ENCODE results near the gene RAB41. TPM values are rescaled to one million over a fixed set of nuclear protein-coding genes. Genes with fewer than 3 reads are reported as not detected.

RAB41 gene
- polyA plus RNA-seq, 1 of the 3 experiments (the other 2 are of a cell fraction): not detected

DNA sequence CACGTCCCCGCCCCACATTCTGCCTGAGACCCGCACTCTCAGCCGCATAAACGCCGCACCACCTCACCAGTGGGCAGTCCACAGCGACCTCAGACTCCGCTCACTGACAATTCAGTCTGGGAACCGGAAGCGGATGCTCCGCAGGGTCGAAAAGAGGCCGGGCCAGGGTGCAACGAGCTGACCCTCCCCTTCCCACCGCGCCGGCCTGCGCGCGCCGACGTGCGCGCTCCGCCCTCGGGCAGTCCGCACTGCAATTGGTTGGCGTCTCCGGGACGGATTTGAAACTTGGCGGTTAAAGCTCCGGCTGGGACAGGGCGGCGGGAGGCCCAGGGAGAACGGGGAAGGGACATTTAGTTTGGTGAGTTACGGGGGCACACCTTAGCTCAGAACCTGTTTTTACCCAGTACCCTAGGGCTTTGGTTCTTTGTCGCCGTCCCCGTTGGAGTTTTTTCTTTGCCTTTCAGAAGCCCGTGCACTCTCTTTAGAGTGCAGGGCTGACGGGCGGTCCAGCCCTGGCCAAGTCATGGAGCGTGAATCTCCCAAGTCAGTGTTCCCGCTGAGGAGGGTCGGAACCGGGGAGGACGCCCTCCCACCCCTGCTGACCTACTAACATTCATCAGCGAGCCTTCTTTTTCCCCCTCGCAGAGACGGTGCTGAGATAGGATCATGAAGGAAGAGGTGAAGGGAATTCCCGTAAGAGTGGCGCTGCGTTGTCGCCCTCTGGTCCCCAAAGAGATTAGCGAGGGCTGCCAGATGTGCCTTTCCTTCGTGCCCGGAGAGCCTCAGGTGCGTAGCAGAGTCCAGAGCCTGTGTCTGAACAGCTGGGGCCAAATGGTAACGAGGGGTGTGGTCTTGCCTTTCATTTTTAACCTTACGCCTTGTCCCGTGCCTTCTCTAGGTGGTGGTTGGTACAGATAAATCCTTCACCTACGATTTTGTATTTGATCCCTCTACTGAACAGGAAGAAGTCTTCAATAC, 8.1 kb downstream of the RAB41 start, which contains the start of the genes KIF4A and PDZD11 (continued):
- TF ChIP-seq, protein P1, sequence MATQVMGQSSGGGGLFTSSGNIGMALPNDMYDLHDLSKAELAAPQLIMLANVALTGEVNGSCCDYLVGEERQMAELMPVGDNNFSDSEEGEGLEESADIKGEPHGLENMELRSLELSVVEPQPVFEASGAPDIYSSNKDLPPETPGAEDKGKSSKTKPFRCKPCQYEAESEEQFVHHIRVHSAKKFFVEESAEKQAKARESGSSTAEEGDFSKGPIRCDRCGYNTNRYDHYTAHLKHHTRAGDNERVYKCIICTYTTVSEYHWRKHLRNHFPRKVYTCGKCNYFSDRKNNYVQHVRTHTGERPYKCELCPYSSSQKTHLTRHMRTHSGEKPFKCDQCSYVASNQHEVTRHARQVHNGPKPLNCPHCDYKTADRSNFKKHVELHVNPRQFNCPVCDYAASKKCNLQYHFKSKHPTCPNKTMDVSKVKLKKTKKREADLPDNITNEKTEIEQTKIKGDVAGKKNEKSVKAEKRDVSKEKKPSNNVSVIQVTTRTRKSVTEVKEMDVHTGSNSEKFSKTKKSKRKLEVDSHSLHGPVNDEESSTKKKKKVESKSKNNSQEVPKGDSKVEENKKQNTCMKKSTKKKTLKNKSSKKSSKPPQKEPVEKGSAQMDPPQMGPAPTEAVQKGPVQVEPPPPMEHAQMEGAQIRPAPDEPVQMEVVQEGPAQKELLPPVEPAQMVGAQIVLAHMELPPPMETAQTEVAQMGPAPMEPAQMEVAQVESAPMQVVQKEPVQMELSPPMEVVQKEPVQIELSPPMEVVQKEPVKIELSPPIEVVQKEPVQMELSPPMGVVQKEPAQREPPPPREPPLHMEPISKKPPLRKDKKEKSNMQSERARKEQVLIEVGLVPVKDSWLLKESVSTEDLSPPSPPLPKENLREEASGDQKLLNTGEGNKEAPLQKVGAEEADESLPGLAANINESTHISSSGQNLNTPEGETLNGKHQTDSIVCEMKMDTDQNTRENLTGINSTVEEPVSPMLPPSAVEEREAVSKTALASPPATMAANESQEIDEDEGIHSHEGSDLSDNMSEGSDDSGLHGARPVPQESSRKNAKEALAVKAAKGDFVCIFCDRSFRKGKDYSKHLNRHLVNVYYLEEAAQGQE (IDR thresholded peaks at IDR 0.05; ENCODE audit: low read depth, low read length): 0 out of 2 replicates have a peak, but pooled peaks have one; percentile 7
- TF ChIP-seq GABPA (IDR thresholded peaks at IDR 0.05; ENCODE audit: low read depth): peak; percentile 85

DNA sequence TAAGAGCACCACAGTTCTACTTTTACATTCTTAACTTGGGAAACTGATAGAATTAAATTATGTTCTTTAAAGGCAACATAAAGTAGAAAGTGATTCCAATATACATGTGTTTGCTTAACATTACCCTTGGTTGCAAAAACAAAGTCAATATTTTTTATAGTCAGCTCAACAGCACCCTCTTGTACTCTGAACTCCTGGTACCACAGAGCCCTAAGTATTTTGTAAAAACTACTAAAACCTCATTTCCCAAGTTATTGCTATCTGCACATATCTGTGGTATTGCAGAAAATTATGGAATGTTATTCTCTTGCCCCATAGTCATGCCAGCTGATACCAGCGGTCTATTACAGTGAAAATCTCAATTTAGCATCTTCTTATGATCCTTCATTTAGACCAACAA, 10.8 kb downstream of the RAB41 start:
- Histone ChIP-seq H3K4me2 (peak overlapping the region; percentile 80; the same call in 1 of the 2 replicates), H3K79me2 (ENCODE audit: insufficient read depth) (peaks cover 90% of the 10 kb centered on the region)
- CTCF ChIA-PET: no interaction called here

More for the DNA sequence above, 10.8 kb downstream of the RAB41 start:
- DNase-seq: no peak
- H4K20me1 ChIP-seq (ENCODE audit: insufficient read depth): no peaks in the 10 kb centered on the region
- peaks cover 0 to 4% of the 10 kb centered on the region in 2 experiments; a peak in 2 of 4 replicates for H3K4me1 ChIP-seq (ENCODE audit: control insufficient read depth in 1 of 2, insufficient read depth in 2 of 2, low read depth in 1 of 2, low read length in 1 of 2)
- peaks cover 3 to 6% of the 10 kb centered on the region in 2 experiments for H3K36me3 ChIP-seq (replicated peaks in 1 of 2; ENCODE audit: control insufficient read depth in 1 of 2, insufficient read depth in 2 of 2, low read length in 1 of 2)
- H3K9ac ChIP-seq: no peak overlapping the region
- no peak overlapping the region for H3K4me3 ChIP-seq (ENCODE audit: low read depth in 2 of 2, low read length in 1 of 2)
- WGBS (ENCODE audit: low lambda C conversion rate): 3% methylated on average over 1 of the region's 1 CpG
- TF ChIP-seq YY1 (IDR thresholded peaks at IDR 0.05; ENCODE audit: low read depth): no peak
- TF ChIP-seq RAD21 (IDR thresholded peaks at IDR 0.05; ENCODE audit: low read length): no peak
- TF ChIP-seq SIN3A (IDR thresholded peaks at IDR 0.05; ENCODE audit: borderline replicate concordance, low read depth, low read length): no peak
- TF ChIP-seq GABPA (IDR thresholded peaks at IDR 0.05; ENCODE audit: low read depth): no peak
- no peak for TF ChIP-seq POLR2AphosphoS5 (IDR thresholded peaks at IDR 0.05; ENCODE audit: low read depth, low read length)
- no peak for TF ChIP-seq EP300 (IDR thresholded peaks at IDR 0.05; ENCODE audit: borderline replicate concordance in 1 of 2, low read depth in 1 of 2, low read length in 1 of 2)
- TF ChIP-seq RFX5 (IDR thresholded peaks at IDR 0.05; ENCODE audit: low read length): no peak
- TF ChIP-seq EZH2phosphoT487 (IDR thresholded peaks at IDR 0.05; ENCODE audit: borderline replicate concordance, low read depth): no peak
- TF ChIP-seq, protein P2, sequence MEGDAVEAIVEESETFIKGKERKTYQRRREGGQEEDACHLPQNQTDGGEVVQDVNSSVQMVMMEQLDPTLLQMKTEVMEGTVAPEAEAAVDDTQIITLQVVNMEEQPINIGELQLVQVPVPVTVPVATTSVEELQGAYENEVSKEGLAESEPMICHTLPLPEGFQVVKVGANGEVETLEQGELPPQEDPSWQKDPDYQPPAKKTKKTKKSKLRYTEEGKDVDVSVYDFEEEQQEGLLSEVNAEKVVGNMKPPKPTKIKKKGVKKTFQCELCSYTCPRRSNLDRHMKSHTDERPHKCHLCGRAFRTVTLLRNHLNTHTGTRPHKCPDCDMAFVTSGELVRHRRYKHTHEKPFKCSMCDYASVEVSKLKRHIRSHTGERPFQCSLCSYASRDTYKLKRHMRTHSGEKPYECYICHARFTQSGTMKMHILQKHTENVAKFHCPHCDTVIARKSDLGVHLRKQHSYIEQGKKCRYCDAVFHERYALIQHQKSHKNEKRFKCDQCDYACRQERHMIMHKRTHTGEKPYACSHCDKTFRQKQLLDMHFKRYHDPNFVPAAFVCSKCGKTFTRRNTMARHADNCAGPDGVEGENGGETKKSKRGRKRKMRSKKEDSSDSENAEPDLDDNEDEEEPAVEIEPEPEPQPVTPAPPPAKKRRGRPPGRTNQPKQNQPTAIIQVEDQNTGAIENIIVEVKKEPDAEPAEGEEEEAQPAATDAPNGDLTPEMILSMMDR (IDR thresholded peaks at IDR 0.05): peak; percentile 29; the same call in 1 of the 2 replicates
- H3K9me2 ChIP-seq: no peaks in the 10 kb centered on the region
- POLR2A ChIA-PET: no interaction called here
- no peaks in the 10 kb centered on the region for H3K9me3 ChIP-seq
- H3F3A ChIP-seq (replicated peaks; ENCODE audit: insufficient read depth): no peaks in the 10 kb centered on the region
- peak overlapping the region; percentile 21 to 34; a peak in 2 of 4 replicates for H3K27ac ChIP-seq (ENCODE audit: low read depth in 2 of 2, low read length in 1 of 2)
- no peaks in the 10 kb centered on the region for H3K27me3 ChIP-seq (ENCODE audit: insufficient read depth)
- H2AFZ ChIP-seq (ENCODE audit: low read depth): peak overlapping the region; percentile 33

Data from SK-N-SH (cell line).